HepG2 (cell line): ENCODE results near the gene PDE6H.

Experiments
- ATF3 ChIP-seq: sonication (generic); formaldehyde crosslinking; IDR thresholded peaks from 2 replicates; pipeline ENCODE4 v1.4.0; 2020; ENCODE audit warnings: missing genetic modification reagents
- CBFB ChIP-seq: sonication (generic); formaldehyde crosslinking; IDR thresholded peaks from 2 replicates; pipeline ENCODE4 v1.4.0; 2020; ENCODE audit warnings: missing genetic modification reagents
- CTCF ChIP-seq: sonication (generic); formaldehyde crosslinking; IDR thresholded peaks from 2 replicates; pipeline ENCODE4 v1.5.0; 2020; ENCODE audit warnings: mild to moderate bottlenecking, missing genetic modification reagents, moderate library complexity
- EZH2 ChIP-seq: conservative IDR thresholded peaks from 2 replicates; pipeline ENCODE4 v1.6.1; 2012; ENCODE audit warnings: mild to moderate bottlenecking, low read depth, low read length, moderate library complexity
- TBP ChIP-seq: sonication (generic); formaldehyde crosslinking; IDR thresholded peaks from 2 replicates; pipeline ENCODE4 v1.5.0; 2020; ENCODE audit warnings: missing genetic modification reagents
- ZNF224 ChIP-seq: sonication (generic); formaldehyde crosslinking; IDR thresholded peaks from 2 replicates; pipeline ENCODE4 v1.5.0; 2020; ENCODE audit warnings: mild to moderate bottlenecking, missing genetic modification reagents

GRCh38 chr12:14997998-14998397 lies 25.2 kb downstream of the PDE6H start:
- TF ChIP-seq CBFB (CRISPR knock-in tag), result no peak
- no peak for TF ChIP-seq ATF3 (CRISPR knock-in tag)
- no peak for TF ChIP-seq EZH2
- no peak for TF ChIP-seq ZNF224 (CRISPR knock-in tag)
- no peak for TF ChIP-seq TBP (CRISPR knock-in tag)
- no peak for TF ChIP-seq CTCF
